ENCODE results near the gene ADGRB2.

GRCh38 chr1:31809698-31810097 is 45.6 kb upstream of the ADGRB2 start:
- TF ChIP-seq, protein P1, sequence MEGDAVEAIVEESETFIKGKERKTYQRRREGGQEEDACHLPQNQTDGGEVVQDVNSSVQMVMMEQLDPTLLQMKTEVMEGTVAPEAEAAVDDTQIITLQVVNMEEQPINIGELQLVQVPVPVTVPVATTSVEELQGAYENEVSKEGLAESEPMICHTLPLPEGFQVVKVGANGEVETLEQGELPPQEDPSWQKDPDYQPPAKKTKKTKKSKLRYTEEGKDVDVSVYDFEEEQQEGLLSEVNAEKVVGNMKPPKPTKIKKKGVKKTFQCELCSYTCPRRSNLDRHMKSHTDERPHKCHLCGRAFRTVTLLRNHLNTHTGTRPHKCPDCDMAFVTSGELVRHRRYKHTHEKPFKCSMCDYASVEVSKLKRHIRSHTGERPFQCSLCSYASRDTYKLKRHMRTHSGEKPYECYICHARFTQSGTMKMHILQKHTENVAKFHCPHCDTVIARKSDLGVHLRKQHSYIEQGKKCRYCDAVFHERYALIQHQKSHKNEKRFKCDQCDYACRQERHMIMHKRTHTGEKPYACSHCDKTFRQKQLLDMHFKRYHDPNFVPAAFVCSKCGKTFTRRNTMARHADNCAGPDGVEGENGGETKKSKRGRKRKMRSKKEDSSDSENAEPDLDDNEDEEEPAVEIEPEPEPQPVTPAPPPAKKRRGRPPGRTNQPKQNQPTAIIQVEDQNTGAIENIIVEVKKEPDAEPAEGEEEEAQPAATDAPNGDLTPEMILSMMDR (conservative IDR thresholded peaks at IDR 0.05; ENCODE audit: low read depth, low read length): no peak
- no peak for TF ChIP-seq EZH2phosphoT487 (IDR thresholded peaks at IDR 0.05; ENCODE audit: borderline replicate concordance, low read length)
